Measurements from ENCODE around the gene RNF123.

Gene RNF123

GRCh38 chr3:49756036-49756435 is 66.7 kb downstream of the RNF123 start:
- no peak for DNase-seq

DNA sequence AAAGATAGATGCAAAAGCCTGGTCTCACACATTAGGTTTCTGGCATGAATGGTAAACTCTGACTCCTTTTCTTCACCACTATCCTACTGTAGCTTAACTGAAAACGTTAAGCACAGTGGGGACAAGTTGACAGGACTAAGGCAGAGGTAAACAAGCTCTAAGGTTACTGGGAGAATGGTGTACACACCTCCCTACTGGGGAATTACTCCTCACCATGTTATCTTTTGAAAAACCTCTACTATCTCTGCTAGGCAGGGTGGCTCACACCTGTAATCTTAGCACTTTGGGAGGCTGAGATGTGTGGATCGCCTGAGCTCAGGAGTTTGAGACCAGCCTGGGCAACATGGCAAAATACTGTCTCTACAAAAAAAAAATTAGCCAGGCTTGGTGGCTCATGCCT is 67.8 kb downstream of the RNF123 start:
- DNase-seq, result no peak

DNA sequence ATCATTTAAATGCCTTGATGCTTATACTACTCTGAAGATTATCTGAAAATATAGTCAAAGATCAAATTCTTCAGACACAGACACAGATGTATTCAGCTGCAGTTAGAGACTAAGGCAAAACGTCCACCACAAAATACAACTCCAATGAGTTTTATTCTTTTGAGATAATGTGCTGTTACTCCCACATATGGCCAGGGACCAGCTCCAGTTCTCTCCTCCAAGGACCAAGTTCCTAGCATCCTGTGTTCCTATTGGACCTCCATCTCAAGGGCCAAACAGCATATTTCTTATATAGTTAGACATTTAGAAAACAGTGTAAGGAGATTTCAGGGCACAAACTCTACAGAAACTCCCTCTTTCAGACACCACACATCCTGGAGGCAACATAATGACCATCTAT is 69.9 kb downstream of the RNF123 start:
- DNase-seq, result no peak

- no peak for DNase-seq
These were observed 72.3 kb downstream of the RNF123 start for GRCh38 chr3:49761661-49762060.

DNA sequence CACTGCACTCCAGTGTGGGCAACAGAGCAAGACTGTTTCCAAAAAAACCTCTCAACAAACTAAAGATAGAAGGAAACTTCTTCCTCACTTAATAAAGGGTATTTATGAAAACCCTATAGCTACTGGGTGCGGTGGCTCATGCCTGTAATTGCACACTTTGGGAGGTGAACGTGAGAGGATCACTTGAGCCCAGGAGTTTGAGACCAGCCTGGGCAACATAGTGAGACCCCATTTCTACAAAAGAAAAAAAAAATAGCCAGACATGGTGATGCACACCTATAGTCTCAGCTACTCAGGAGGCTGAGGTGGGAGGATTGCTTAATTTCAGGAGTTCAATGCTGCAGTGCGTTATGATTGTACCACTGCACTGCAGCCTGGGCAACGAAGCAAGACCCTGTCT is 74.6 kb downstream of the RNF123 start:
- DNase-seq, result no peak

- DNase-seq, result no peak
These were observed 80.0 kb downstream of the RNF123 start for GRCh38 chr3:49769286-49769915.

DNA sequence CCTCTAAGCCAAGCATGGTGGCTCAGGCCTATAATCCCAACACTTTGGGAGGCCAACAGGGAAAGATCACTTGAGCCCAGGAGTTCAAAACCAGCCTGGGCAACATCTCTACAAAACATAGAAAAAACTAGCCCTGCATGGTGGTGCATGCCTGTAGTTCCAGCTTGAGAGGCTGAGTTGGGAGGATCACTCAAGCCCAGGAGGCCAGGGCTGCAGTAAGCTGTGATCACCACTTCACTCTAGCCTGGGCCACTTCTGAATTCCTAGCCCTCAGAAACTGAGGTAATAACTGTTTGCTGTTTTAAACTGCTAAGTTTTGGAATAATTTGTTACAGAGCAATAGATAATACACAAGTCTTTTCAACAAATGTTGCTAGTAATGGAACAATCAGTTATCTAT is 80.6 kb downstream of the RNF123 start:
- DNase-seq, result no peak
